ENCODE results near the gene TNFRSF1B.

Gene TNFRSF1B

DNA sequence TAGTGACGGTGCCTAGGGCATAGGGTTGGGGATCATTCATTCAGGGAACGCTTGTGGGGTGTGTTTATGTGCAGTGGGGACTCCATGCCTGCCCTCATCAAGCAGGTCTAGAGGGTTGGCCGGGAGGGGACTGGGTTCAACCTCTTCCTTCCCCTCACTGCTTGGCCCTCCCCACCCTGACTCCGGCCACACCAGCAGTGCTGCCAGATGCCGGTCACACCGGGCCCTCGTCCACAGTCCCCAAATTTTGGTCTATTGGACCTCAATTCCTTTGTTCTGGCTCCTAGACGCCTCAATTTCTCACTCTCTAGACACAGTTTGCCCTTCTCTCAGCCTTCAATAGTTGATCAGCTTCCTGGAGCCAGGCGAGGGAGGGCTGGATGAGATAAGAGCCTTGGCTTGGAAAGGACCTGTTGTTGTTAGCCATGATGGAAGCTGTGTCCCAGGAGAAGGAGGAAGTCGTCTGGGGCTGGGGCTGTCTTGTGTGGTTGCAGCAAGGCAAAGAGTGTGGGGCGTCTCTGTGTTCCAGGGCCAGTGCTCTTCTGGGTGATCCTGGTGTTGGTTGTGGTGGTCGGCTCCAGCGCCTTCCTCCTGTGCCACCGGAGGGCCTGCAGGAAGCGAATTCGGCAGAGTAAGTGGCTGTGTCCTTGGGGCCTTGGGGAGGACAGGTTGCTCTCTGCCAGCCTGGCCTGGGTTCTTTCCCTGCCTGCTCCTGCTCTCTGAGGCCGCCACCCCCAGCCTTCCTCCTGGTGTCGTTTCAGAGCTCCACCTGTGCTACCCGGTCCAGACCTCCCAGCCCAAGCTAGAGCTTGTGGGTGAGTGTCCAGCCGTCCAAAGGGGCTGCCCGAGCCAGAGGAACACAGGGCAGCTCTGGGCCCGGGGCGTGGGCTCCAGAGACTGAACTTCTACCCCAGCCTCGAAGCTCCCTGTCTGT, 41.1 kb upstream of the TNFRSF1B start:
- no peak overlapping the region for H3K27ac ChIP-seq
- H3K4me3 ChIP-seq, result no peak overlapping the region
- TF ChIP-seq, protein P1, sequence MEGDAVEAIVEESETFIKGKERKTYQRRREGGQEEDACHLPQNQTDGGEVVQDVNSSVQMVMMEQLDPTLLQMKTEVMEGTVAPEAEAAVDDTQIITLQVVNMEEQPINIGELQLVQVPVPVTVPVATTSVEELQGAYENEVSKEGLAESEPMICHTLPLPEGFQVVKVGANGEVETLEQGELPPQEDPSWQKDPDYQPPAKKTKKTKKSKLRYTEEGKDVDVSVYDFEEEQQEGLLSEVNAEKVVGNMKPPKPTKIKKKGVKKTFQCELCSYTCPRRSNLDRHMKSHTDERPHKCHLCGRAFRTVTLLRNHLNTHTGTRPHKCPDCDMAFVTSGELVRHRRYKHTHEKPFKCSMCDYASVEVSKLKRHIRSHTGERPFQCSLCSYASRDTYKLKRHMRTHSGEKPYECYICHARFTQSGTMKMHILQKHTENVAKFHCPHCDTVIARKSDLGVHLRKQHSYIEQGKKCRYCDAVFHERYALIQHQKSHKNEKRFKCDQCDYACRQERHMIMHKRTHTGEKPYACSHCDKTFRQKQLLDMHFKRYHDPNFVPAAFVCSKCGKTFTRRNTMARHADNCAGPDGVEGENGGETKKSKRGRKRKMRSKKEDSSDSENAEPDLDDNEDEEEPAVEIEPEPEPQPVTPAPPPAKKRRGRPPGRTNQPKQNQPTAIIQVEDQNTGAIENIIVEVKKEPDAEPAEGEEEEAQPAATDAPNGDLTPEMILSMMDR (IDR thresholded peaks at IDR 0.05), result no peak
- no peaks in the 10 kb centered on the region for H3K4me1 ChIP-seq
- intact Hi-C loops (cut with DNase I; ENCODE audit: low total_unique reads), result loop anchor here (2.0 to 10.0 kb wide), 2 partner anchors 83 to 539 kb away; no protein-coding TSS in a partner anchor
- no peaks in the 10 kb centered on the region for H3K36me3 ChIP-seq
- H3K27me3 ChIP-seq, result peaks cover 0 to 20% of the 10 kb centered on the region in 2 donors
- DNase-seq, result peak in 1 of 2 donors; percentile 64
- H3K9me3 ChIP-seq, result no peaks in the 10 kb centered on the region

DNA sequence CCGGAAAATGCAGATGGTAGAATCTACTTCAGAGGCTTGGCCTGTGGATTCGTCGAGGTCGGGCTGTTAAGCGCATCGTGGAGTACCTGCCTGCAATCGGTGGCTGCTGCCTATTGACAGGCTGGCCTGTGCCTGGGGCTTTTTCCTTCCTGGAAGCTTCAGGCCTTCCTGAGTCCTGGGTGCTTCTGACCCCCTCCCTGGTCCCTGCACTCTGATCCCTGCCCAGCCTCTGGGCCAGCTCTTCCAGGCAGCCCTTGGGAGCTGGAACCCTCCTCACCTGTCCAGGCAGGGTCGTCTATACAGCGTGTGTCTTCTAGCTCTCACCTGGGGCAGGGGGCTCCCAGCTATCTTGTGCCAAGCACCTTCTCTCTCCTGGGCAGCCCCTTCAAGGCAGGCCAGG, 40.0 kb upstream of the TNFRSF1B start:
- Histone ChIP-seq H3K4me1 (no peaks in the 10 kb centered on the region), H3K27ac (no peak overlapping the region), H3K9me3 (no peaks in the 10 kb centered on the region), H3K4me3 (no peak overlapping the region), H3K27me3 (peaks cover 0 to 20% of the 10 kb centered on the region in 2 donors), H3K36me3 (no peaks in the 10 kb centered on the region)
- no peak for DNase-seq
- TF ChIP-seq, protein P1 (IDR thresholded peaks at IDR 0.05), result no peak
- intact Hi-C loops (cut with DNase I; ENCODE audit: low total_unique reads), result loop anchor here (10.0 kb wide), 1 partner anchor 538 kb away; no protein-coding TSS in a partner anchor

DNA sequence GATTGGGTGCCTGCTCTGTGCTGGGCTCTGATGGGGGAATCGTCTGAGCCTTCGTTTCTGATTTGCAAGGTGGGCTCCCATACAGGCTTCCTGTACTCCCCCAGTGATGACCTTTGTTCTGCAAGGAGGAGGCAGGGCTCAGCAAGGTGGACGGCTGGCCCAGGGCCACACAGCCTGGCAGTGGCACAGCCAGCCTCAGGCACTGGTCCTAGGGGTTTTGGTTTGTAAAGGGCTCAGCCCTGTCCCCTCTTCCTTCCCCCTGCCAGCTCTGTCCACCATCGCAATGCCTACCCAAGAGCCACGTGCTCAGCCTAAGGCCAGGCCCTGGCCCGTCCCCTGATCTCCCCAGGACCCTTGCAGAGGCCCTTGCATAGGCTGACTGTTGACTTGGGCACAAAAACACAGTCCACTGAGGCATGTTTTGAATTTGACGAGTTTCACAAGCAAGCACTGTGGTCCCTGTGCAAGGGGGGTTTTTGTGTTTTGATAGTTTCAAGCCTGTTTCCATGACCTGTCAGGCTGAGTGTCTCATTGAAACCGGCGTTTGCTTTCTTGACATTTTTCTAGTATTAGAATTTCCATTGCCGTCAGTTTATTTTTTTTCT, 39.5 kb upstream of the TNFRSF1B start:
- peaks cover 0 to 20% of the 10 kb centered on the region in 2 donors for H3K27me3 ChIP-seq
- TF ChIP-seq, protein P1 (IDR thresholded peaks at IDR 0.05), result no peak
- H3K4me3 ChIP-seq, result no peak overlapping the region
- no peaks in the 10 kb centered on the region for H3K4me1 ChIP-seq
- no peaks in the 10 kb centered on the region for H3K9me3 ChIP-seq
- intact Hi-C loops (cut with DNase I; ENCODE audit: low total_unique reads), result loop anchor here (10.0 kb wide), 1 partner anchor 537 kb away; no protein-coding TSS in a partner anchor
- H3K27ac ChIP-seq, result no peak overlapping the region
- DNase-seq, result no peak
- H3K36me3 ChIP-seq, result no peaks in the 10 kb centered on the region

DNA sequence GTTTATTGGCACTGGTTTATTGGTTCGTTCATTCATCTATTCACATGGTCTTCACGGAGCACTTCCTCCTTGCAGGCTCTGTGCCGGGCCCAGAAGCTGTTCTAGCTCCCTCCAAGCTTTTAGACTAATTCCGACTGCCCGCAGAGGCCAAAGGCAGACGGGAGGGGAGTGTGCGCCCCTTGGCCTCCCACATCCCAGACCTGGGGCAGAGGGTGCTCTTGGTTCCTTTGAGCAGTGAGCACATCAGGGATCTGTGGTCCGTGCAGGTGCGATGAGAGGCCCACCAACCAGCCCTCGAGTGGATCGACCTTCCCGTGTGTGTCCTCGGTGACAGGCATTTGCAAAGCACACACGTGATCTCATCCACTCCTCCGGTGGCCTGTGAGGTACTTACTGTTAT, 38.7 kb upstream of the TNFRSF1B start:
- DNase-seq, result peak in 1 of 2 donors; percentile 64
- H3K27ac ChIP-seq, result no peak overlapping the region
- H3K36me3 ChIP-seq, result no peaks in the 10 kb centered on the region
- H3K4me1 ChIP-seq, result no peaks in the 10 kb centered on the region
- TF ChIP-seq, protein P1 (IDR thresholded peaks at IDR 0.05), result no peak
- intact Hi-C loops (cut with DNase I; ENCODE audit: low total_unique reads), result loop anchor here (10.0 kb wide), 1 partner anchor 537 kb away; no protein-coding TSS in a partner anchor
- no peak overlapping the region for H3K4me3 ChIP-seq
- peaks cover 0 to 14% of the 10 kb centered on the region in 2 donors for H3K27me3 ChIP-seq
- H3K9me3 ChIP-seq, result no peaks in the 10 kb centered on the region

DNA sequence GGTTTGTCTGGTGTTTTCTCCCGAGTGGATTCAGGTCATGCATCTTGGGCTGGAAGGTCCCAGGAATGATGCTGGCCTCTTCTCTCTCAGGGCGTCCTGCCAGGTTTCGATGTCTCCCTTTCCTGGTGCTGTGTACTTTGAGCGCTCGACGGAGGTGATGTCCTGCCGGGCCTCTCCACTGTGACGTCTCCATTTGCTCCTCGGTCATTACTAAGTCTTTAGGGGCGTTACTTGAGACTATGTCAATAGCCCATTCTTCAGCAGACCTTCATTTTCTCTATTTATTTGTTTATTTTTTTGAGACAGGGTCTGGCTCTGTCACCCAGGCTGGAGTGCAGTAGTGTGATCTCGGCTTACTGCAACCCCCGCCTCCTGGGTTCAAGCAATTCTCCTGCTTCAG, 37.2 kb upstream of the TNFRSF1B start:
- Histone ChIP-seq H3K9me3 (no peaks in the 10 kb centered on the region), H3K4me1 (no peaks in the 10 kb centered on the region), H3K4me3 (no peak overlapping the region), H3K27me3 (no peaks in the 10 kb centered on the region), H3K36me3 (no peaks in the 10 kb centered on the region), H3K27ac (no peak overlapping the region)
- TF ChIP-seq, protein P1 (IDR thresholded peaks at IDR 0.05), result no peak
- intact Hi-C loops (cut with DNase I; ENCODE audit: low total_unique reads), result loop anchor here (10.0 kb wide), 1 partner anchor 535 kb away; no protein-coding TSS in a partner anchor
- no peak for DNase-seq

Measured in tibial artery (tissue), 4 donors.